K562 (cell line): Measurements from ENCODE around the gene TMEM60. TPM values are rescaled to one million over a fixed set of nuclear protein-coding genes. Genes with fewer than 3 reads are reported as not detected.
A peak's percentile ranks its signal among the peaks of the same experiment; 100 is the strongest.

Experiments
- BRF1 ChIP-seq: IDR thresholded peaks from 3 replicates; pipeline ENCODE4 v1.6.1; 2011; ENCODE audit warnings: borderline replicate concordance, mild to moderate bottlenecking; ENCODE audit not compliant: insufficient read length; ENCODE audit errors: extremely low read depth
- KDM5B ChIP-seq: fragments of 200-600 bp; sonication (generic); IDR thresholded peaks from 2 replicates; pipeline ENCODE4 v1.6.1; 2012; ENCODE audit warnings: low read depth, mild to moderate bottlenecking, moderate library complexity, low read length, control low read depth, inconsistent platforms; ENCODE audit not compliant: insufficient replicate concordance
- MTA2 ChIP-seq: fragments of 450-650 bp; IDR thresholded peaks from 2 replicates; pipeline ENCODE4 v1.6.1; 2016; ENCODE audit warnings: low read depth
- RBM15 ChIP-seq: fragments of 200-400 bp; formaldehyde crosslinking; IDR thresholded peaks from 2 replicates; pipeline ENCODE4 v1.6.1; 2018; ENCODE audit warnings: mild to moderate bottlenecking, low read length, moderate library complexity; ENCODE audit not compliant: insufficient read depth
- ZNF699 ChIP-seq: fragments of 250-450 bp; sonication (Bioruptor Pico); IDR thresholded peaks from 2 replicates; pipeline ENCODE4 v1.8.0; 2021; ENCODE audit warnings: mild to moderate bottlenecking, moderate library complexity; ENCODE audit not compliant: insufficient replicate concordance
- polyA plus RNA-seq, 8 experiments: library from polyadenylated mRNA; depleted of rRNA in 4 of 8; stranded (reverse) in 5 of 8; unstranded in 3 of 8; fragments of >200 nt; fragmentation: Nextera tagmentation in 2 of 8; fragmentation: Illumina TruSeq in 1 of 8; extraction: Ambion mirVana in 2 of 8; extraction: Trizol in 1 of 8; gene quantifications; 2 replicates each; pipeline versions ENCODE4 v1.2.1 to v1.2.3, GENCODE V29; 2011 to 2014; ENCODE audit warnings: inconsistent platforms in 1 of 8, missing spikeins in 1 of 8
- total RNA-seq, 7 experiments: library from RNA; depleted of rRNA in 6 of 7; stranded (reverse); fragments of >200 nt in 6 of 7; fragmentation: Illumina TruSeq in 2 of 7; extraction: Trizol in 2 of 7; gene quantifications; 2 replicates each; pipeline versions ENCODE4 v1.2.1 to v1.2.3, GENCODE V29; 2011 to 2021; ENCODE audit warnings: low replicate concordance in 1 of 7
- TF ChIP-seq, protein P1 (sequence below): fragments of 200-600 bp; sonication (generic); IDR thresholded peaks from one replicate; pipeline ENCODE4 v1.6.1; 2012; ENCODE audit warnings: mild to moderate bottlenecking, low read depth, low read length, inconsistent platforms
- TF ChIP-seq, protein P2 (sequence below): sonication (generic); IDR thresholded peaks from 2 replicates; pipeline ENCODE4 v1.6.1; 2016
- TF ChIP-seq, protein P3 (sequence below): fragments of 200-800 bp; sonication (Bioruptor generic); IDR thresholded peaks from 2 replicates; pipeline ENCODE4 v1.6.1; 2017; ENCODE audit warnings: missing genetic modification characterization, missing compliant biosample characterization
- TF ChIP-seq, protein P4 (sequence below): fragments of 450-650 bp; IDR thresholded peaks from 2 replicates; pipeline ENCODE4 v1.7.1; 2018; ENCODE audit warnings: mild to moderate bottlenecking, low read depth; ENCODE audit not compliant: partially characterized antibody

Gene TMEM60
- total and polyA plus RNA-seq, 9 of the 15 experiments (the other 6 are each of a cell fraction or from before 2014, with no cell fraction given): 12.5 to 140 (median 38.4) TPM

DNA sequence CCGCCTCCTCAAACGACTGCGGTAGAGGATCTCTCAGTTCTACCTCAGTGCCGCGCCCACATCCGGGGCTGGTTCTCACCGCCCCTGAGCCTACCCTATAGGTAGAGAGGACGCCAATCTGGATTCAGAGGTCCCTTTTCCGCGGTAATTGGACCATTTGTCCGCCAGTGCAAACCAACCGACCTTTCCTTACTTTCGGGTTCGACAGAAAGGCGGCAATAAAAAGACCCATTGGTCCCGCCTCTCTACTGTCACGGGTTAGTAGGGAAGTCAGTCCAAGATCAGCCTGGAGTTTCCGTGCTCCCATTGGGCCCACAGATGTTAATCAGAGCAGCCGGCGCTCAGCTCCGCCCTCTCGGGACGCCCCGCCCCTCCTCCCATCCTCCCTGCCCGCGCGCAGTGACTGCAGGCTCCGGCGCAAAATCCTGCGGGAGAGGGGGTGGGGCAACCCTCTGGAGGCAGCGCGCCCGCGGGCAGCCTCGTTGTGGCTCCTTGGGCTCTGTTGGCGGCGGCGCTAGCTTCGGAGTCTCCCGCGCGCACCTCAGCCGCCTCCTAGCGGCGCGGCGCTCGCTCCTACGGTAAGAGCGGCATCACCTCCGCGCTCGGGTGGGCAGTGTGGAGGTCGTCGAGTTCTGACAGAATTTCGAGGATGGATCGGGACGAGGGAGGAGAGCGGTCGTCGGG lies at the start of gene TMEM60, which contains the start of gene PHTF2 (continued):
- TF ChIP-seq, protein P1, sequence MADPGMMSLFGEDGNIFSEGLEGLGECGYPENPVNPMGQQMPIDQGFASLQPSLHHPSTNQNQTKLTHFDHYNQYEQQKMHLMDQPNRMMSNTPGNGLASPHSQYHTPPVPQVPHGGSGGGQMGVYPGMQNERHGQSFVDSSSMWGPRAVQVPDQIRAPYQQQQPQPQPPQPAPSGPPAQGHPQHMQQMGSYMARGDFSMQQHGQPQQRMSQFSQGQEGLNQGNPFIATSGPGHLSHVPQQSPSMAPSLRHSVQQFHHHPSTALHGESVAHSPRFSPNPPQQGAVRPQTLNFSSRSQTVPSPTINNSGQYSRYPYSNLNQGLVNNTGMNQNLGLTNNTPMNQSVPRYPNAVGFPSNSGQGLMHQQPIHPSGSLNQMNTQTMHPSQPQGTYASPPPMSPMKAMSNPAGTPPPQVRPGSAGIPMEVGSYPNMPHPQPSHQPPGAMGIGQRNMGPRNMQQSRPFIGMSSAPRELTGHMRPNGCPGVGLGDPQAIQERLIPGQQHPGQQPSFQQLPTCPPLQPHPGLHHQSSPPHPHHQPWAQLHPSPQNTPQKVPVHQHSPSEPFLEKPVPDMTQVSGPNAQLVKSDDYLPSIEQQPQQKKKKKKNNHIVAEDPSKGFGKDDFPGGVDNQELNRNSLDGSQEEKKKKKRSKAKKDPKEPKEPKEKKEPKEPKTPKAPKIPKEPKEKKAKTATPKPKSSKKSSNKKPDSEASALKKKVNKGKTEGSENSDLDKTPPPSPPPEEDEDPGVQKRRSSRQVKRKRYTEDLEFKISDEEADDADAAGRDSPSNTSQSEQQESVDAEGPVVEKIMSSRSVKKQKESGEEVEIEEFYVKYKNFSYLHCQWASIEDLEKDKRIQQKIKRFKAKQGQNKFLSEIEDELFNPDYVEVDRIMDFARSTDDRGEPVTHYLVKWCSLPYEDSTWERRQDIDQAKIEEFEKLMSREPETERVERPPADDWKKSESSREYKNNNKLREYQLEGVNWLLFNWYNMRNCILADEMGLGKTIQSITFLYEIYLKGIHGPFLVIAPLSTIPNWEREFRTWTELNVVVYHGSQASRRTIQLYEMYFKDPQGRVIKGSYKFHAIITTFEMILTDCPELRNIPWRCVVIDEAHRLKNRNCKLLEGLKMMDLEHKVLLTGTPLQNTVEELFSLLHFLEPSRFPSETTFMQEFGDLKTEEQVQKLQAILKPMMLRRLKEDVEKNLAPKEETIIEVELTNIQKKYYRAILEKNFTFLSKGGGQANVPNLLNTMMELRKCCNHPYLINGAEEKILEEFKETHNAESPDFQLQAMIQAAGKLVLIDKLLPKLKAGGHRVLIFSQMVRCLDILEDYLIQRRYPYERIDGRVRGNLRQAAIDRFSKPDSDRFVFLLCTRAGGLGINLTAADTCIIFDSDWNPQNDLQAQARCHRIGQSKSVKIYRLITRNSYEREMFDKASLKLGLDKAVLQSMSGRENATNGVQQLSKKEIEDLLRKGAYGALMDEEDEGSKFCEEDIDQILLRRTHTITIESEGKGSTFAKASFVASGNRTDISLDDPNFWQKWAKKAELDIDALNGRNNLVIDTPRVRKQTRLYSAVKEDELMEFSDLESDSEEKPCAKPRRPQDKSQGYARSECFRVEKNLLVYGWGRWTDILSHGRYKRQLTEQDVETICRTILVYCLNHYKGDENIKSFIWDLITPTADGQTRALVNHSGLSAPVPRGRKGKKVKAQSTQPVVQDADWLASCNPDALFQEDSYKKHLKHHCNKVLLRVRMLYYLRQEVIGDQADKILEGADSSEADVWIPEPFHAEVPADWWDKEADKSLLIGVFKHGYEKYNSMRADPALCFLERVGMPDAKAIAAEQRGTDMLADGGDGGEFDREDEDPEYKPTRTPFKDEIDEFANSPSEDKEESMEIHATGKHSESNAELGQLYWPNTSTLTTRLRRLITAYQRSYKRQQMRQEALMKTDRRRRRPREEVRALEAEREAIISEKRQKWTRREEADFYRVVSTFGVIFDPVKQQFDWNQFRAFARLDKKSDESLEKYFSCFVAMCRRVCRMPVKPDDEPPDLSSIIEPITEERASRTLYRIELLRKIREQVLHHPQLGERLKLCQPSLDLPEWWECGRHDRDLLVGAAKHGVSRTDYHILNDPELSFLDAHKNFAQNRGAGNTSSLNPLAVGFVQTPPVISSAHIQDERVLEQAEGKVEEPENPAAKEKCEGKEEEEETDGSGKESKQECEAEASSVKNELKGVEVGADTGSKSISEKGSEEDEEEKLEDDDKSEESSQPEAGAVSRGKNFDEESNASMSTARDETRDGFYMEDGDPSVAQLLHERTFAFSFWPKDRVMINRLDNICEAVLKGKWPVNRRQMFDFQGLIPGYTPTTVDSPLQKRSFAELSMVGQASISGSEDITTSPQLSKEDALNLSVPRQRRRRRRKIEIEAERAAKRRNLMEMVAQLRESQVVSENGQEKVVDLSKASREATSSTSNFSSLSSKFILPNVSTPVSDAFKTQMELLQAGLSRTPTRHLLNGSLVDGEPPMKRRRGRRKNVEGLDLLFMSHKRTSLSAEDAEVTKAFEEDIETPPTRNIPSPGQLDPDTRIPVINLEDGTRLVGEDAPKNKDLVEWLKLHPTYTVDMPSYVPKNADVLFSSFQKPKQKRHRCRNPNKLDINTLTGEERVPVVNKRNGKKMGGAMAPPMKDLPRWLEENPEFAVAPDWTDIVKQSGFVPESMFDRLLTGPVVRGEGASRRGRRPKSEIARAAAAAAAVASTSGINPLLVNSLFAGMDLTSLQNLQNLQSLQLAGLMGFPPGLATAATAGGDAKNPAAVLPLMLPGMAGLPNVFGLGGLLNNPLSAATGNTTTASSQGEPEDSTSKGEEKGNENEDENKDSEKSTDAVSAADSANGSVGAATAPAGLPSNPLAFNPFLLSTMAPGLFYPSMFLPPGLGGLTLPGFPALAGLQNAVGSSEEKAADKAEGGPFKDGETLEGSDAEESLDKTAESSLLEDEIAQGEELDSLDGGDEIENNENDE: no peak
- TF ChIP-seq ZNF699 (CRISPR knock-in tag) (no peak), MTA2 (no peak), KDM5B (peak; percentile 41), RBM15 (no peak), BRF1 (no peak)
- TF ChIP-seq, protein P2, sequence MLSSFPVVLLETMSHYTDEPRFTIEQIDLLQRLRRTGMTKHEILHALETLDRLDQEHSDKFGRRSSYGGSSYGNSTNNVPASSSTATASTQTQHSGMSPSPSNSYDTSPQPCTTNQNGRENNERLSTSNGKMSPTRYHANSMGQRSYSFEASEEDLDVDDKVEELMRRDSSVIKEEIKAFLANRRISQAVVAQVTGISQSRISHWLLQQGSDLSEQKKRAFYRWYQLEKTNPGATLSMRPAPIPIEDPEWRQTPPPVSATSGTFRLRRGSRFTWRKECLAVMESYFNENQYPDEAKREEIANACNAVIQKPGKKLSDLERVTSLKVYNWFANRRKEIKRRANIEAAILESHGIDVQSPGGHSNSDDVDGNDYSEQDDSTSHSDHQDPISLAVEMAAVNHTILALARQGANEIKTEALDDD: no peak
- TF ChIP-seq, protein P3, sequence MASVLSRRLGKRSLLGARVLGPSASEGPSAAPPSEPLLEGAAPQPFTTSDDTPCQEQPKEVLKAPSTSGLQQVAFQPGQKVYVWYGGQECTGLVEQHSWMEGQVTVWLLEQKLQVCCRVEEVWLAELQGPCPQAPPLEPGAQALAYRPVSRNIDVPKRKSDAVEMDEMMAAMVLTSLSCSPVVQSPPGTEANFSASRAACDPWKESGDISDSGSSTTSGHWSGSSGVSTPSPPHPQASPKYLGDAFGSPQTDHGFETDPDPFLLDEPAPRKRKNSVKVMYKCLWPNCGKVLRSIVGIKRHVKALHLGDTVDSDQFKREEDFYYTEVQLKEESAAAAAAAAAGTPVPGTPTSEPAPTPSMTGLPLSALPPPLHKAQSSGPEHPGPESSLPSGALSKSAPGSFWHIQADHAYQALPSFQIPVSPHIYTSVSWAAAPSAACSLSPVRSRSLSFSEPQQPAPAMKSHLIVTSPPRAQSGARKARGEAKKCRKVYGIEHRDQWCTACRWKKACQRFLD (CRISPR knock-in tag): no peak
- TF ChIP-seq, protein P4, sequence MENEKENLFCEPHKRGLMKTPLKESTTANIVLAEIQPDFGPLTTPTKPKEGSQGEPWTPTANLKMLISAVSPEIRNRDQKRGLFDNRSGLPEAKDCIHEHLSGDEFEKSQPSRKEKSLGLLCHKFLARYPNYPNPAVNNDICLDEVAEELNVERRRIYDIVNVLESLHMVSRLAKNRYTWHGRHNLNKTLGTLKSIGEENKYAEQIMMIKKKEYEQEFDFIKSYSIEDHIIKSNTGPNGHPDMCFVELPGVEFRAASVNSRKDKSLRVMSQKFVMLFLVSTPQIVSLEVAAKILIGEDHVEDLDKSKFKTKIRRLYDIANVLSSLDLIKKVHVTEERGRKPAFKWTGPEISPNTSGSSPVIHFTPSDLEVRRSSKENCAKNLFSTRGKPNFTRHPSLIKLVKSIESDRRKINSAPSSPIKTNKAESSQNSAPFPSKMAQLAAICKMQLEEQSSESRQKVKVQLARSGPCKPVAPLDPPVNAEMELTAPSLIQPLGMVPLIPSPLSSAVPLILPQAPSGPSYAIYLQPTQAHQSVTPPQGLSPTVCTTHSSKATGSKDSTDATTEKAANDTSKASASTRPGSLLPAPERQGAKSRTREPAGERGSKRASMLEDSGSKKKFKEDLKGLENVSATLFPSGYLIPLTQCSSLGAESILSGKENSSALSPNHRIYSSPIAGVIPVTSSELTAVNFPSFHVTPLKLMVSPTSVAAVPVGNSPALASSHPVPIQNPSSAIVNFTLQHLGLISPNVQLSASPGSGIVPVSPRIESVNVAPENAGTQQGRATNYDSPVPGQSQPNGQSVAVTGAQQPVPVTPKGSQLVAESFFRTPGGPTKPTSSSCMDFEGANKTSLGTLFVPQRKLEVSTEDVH: peak; percentile 67
